Stimulated activated naive CD8-positive, alpha-beta T cell treated with anti-CD3 and anti-CD28 coated beads, Interleukin-15, amount 100 ng/mL, for 72 hours (primary cell): ENCODE data around the gene SKAP2.

ENCODE experiments used
- ATAC-seq: fragments of 150-1000 bp; cut with Tn5 transposase; 2 replicates; pipeline ENCODE4 v1.10.0; 2021; ENCODE audit warnings: mild to moderate bottlenecking, moderate library complexity
- DNase-seq, 2 donors: peaks; one replicate each; pipeline ENCODE4 v3.0.0; 2021 to 2022
- H3K27ac Mint-ChIP-seq, 2 donors: one replicate each; pipeline ENCODE4 v1.8.0; 2022; ENCODE audit warnings: mild to moderate bottlenecking in 2 of 2, mixed read lengths in 2 of 2, moderate library complexity in 2 of 2
- H3K27me3 Mint-ChIP-seq: one replicate; pipeline ENCODE4 v1.8.0; 2022; ENCODE audit warnings: mixed read lengths
- H3K4me1 Mint-ChIP-seq: one replicate; pipeline ENCODE4 v1.8.0; 2022; ENCODE audit warnings: mild to moderate bottlenecking, mixed read lengths
- H3K4me3 Mint-ChIP-seq, 2 donors: one replicate each; pipeline ENCODE4 v1.8.0; 2022; ENCODE audit warnings: mild to moderate bottlenecking in 2 of 2, mixed read lengths in 2 of 2, moderate library complexity in 1 of 2
- H3K9me3 Mint-ChIP-seq, 2 donors: one replicate each; pipeline ENCODE4 v1.8.0; 2022; ENCODE audit warnings: mixed read lengths in 2 of 2

Gene SKAP2

DNA sequence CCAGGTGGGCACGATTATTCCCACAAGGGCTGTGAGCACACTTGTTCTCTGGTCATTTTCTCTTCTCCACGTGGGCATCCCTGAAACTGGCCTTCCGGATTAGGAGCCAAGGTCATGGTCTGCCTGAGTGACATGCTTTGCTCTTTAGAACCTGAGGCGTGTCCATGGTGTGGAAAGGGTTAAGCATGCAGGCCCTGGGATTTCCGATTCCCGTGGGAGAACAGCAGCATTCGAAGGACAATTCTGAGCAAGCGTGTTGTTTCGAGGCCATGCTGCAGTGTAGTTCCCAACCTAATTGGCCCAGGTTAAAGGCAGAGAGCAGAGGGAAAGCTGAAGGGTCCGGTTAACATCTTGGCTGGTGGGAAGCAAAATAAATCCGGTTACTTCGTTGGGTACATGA is 245.9 kb downstream of the SKAP2 start:
- ATAC-seq: no peak
- Mint-ChIP-seq H3K4me1 (no peaks in the 10 kb centered on the region), H3K27me3 (peaks cover 6% of the 10 kb centered on the region), H3K27ac (no peak overlapping the region), H3K4me3 (no peak overlapping the region), H3K9me3 (no peaks in the 10 kb centered on the region)
- no peak for DNase-seq
